Mucosa of rectum (tissue), 2 donors: ENCODE data around the gene GDPD5.

Experiments
- H3K27ac ChIP-seq, 2 donors: one replicate each; pipeline ENCODE4 v1.7.0; 2013; ENCODE audit warnings: inconsistent platforms in 2 of 2, low read depth in 2 of 2, low read length in 2 of 2
- H3K27me3 ChIP-seq, 2 donors: one replicate each; pipeline ENCODE4 v1.7.0; 2013; ENCODE audit warnings: low read length in 2 of 2; ENCODE audit not compliant: control insufficient read depth in 2 of 2, insufficient read depth in 2 of 2
- H3K36me3 ChIP-seq, 2 donors: one replicate each; pipeline ENCODE4 v1.7.0; 2013; ENCODE audit warnings: low read length in 2 of 2; ENCODE audit not compliant: control insufficient read depth in 2 of 2, insufficient read depth in 2 of 2
- H3K4me1 ChIP-seq, 2 donors: one replicate each; pipeline ENCODE4 v1.7.0; 2013; ENCODE audit warnings: low read length in 2 of 2, mild to moderate bottlenecking in 1 of 2; ENCODE audit not compliant: control insufficient read depth in 2 of 2, insufficient read depth in 2 of 2
- H3K4me3 ChIP-seq, 2 donors: one replicate each; pipeline ENCODE4 v1.7.0; 2013; ENCODE audit warnings: low read length in 2 of 2
- H3K9ac ChIP-seq, 2 donors: one replicate each; pipeline ENCODE4 v1.7.0; 2013; ENCODE audit warnings: low read length in 2 of 2, low read depth in 1 of 2, mild to moderate bottlenecking in 1 of 2
- H3K9me3 ChIP-seq, 2 donors: one replicate each; pipeline ENCODE4 v1.7.0; 2013; ENCODE audit warnings: low read length in 2 of 2; ENCODE audit not compliant: control insufficient read depth in 2 of 2
- donor health status: healthy.
- donor health status: Normal muscosa, but diverticular disease.

GDPD5 gene

GRCh38 chr11:75472081-75472732, 53.5 kb downstream of the GDPD5 start:
- Histone ChIP-seq H3K27me3 (no peaks in the 10 kb centered on the region), H3K4me1 (peaks cover 0 to 2% of the 10 kb centered on the region in 2 donors), H3K9ac (no peak overlapping the region), H3K4me3 (no peak overlapping the region), H3K36me3 (no peaks in the 10 kb centered on the region), H3K27ac (no peak overlapping the region), H3K9me3 (no peaks in the 10 kb centered on the region)

- no peak overlapping the region for H3K4me3 ChIP-seq
- no peak overlapping the region for H3K27ac ChIP-seq
- no peaks in the 10 kb centered on the region for H3K9me3 ChIP-seq
- peaks cover 0 to 2% of the 10 kb centered on the region in 2 donors for H3K4me1 ChIP-seq
- no peaks in the 10 kb centered on the region for H3K36me3 ChIP-seq
- H3K9ac ChIP-seq: no peak overlapping the region
- H3K27me3 ChIP-seq: no peaks in the 10 kb centered on the region
These were observed 54.4 kb downstream of the GDPD5 start for GRCh38 chr11:75471176-75471973.

- Histone ChIP-seq H3K4me3 (no peak overlapping the region), H3K36me3 (no peaks in the 10 kb centered on the region), H3K27me3 (no peaks in the 10 kb centered on the region), H3K9ac (no peak overlapping the region), H3K4me1 (no peaks in the 10 kb centered on the region), H3K9me3 (no peaks in the 10 kb centered on the region), H3K27ac (no peak overlapping the region)
These were observed 55.2 kb downstream of the GDPD5 start for GRCh38 chr11:75470476-75471080.

- Histone ChIP-seq H3K27me3 (no peaks in the 10 kb centered on the region), H3K27ac (no peak overlapping the region), H3K4me1 (no peaks in the 10 kb centered on the region), H3K36me3 (no peaks in the 10 kb centered on the region), H3K4me3 (no peak overlapping the region), H3K9me3 (no peaks in the 10 kb centered on the region), H3K9ac (no peak overlapping the region)
These were observed 55.8 kb downstream of the GDPD5 start for GRCh38 chr11:75469785-75470405.

GRCh38 chr11:75468534-75469340, 57.0 kb downstream of the GDPD5 start:
- Histone ChIP-seq H3K4me1 (no peaks in the 10 kb centered on the region), H3K36me3 (no peaks in the 10 kb centered on the region), H3K27me3 (no peaks in the 10 kb centered on the region), H3K4me3 (no peak overlapping the region), H3K9me3 (no peaks in the 10 kb centered on the region), H3K27ac (no peak overlapping the region), H3K9ac (no peak overlapping the region)

- Histone ChIP-seq H3K4me1 (no peaks in the 10 kb centered on the region), H3K36me3 (no peaks in the 10 kb centered on the region), H3K9me3 (no peaks in the 10 kb centered on the region), H3K9ac (no peak overlapping the region), H3K4me3 (no peak overlapping the region), H3K27ac (no peak overlapping the region), H3K27me3 (no peaks in the 10 kb centered on the region)
These were observed 57.9 kb downstream of the GDPD5 start for GRCh38 chr11:75467881-75468280.

- Histone ChIP-seq H3K4me1 (no peaks in the 10 kb centered on the region), H3K27me3 (no peaks in the 10 kb centered on the region), H3K9me3 (no peaks in the 10 kb centered on the region), H3K9ac (no peak overlapping the region), H3K4me3 (no peak overlapping the region), H3K36me3 (no peaks in the 10 kb centered on the region), H3K27ac (no peak overlapping the region)
These were observed 58.4 kb downstream of the GDPD5 start for GRCh38 chr11:75467311-75467710.

GRCh38 chr11:75465701-75466531, 59.8 kb downstream of the GDPD5 start:
- Histone ChIP-seq H3K9me3 (no peaks in the 10 kb centered on the region), H3K4me3 (no peak overlapping the region), H3K9ac (no peak overlapping the region), H3K27ac (no peak overlapping the region), H3K36me3 (no peaks in the 10 kb centered on the region), H3K27me3 (no peaks in the 10 kb centered on the region), H3K4me1 (no peaks in the 10 kb centered on the region)

- Histone ChIP-seq H3K4me3 (no peak overlapping the region), H3K27ac (no peak overlapping the region), H3K27me3 (no peaks in the 10 kb centered on the region), H3K4me1 (no peaks in the 10 kb centered on the region), H3K9me3 (no peaks in the 10 kb centered on the region), H3K9ac (no peak overlapping the region), H3K36me3 (no peaks in the 10 kb centered on the region)
These were observed 62.5 kb downstream of the GDPD5 start for GRCh38 chr11:75463106-75463774.
